Right atrium auricular region (tissue), 2 donors: ENCODE results near the gene HSPA5. TPM values are rescaled to one million over a fixed set of nuclear protein-coding genes. Genes with fewer than 3 reads are reported as not detected.
"Not testable (repeated sequence)": the region's sequence is repeated elsewhere in the genome, so short reads cannot be mapped to it uniquely, and the experiment has no call there.

Source experiments
- DNase-seq: peaks from one replicate; pipeline ENCODE4 v3.0.0-alpha.2; 2019; ENCODE audit warnings: low spot score
- H3K27ac ChIP-seq, 2 donors: fragments of 200-600 bp; sonication (generic); 1 replicate in 1 of 2; 2 replicates in 1 of 2; pipeline ENCODE4 v1.5.1; 2016 to 2019
- H3K27me3 ChIP-seq, 2 donors: fragments of 200-600 bp; sonication (generic); one replicate each; pipeline versions ENCODE4 v1.5.1 to v1.6.0; 2017 to 2019
- H3K36me3 ChIP-seq: fragments of 200-600 bp; sonication (generic); one replicate; pipeline ENCODE4 v1.5.1; 2016
- H3K4me1 ChIP-seq, 2 donors: fragments of 200-600 bp; sonication (generic); one replicate each; pipeline versions ENCODE4 v1.5.1 to v1.6.0; 2017 to 2019
- H3K4me3 ChIP-seq, 2 donors: fragments of 200-600 bp; sonication (generic); 1 replicate in 1 of 2; 2 replicates in 1 of 2; pipeline ENCODE4 v1.5.1; 2017 to 2019; ENCODE audit warnings: mild to moderate bottlenecking in 1 of 2, moderate library complexity in 1 of 2
- H3K9me3 ChIP-seq, 2 donors: fragments of 200-600 bp; sonication (generic); one replicate each; pipeline ENCODE4 v1.5.1; 2019
- total RNA-seq, 2 donors: library from RNA; depleted of rRNA; stranded (reverse); fragments of >200 nt; gene quantifications; one replicate each; pipeline ENCODE4 v1.1.0, GENCODE V29; 2016
- TF ChIP-seq, protein P1 (sequence below), 2 donors: fragments of 200-600 bp; sonication (generic); IDR thresholded peaks; one replicate each; pipeline ENCODE4 v1.5.1; 2019; ENCODE audit warnings: antibody characterized with exemption in 2 of 2

HSPA5 gene
- total RNA-seq, 2 donors from 2014 or later: 128 to 162 TPM

DNA sequence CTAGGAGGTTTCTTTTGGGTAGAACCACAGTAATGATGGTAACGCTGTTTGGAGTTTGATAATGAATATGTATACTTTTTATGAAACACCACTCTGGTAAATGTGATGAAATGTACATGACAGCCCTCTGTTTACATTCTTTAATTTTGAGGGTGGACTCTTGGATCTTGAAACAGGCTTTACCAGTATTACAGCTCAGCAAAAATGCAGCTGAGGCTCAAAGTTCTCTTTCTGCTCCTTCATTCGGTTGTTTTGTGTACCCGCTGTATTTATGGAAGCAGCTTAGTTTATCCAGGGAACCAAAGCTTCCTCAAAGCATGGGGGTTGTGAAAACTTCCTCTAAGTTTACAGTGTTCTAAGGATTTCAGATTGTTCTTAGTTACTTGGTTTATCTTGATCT lies 31.6 kb upstream of the HSPA5 start:
- H3K36me3 ChIP-seq: no peaks in the 10 kb centered on the region
- H3K4me3 ChIP-seq: no peak overlapping the region
- TF ChIP-seq, protein P1, sequence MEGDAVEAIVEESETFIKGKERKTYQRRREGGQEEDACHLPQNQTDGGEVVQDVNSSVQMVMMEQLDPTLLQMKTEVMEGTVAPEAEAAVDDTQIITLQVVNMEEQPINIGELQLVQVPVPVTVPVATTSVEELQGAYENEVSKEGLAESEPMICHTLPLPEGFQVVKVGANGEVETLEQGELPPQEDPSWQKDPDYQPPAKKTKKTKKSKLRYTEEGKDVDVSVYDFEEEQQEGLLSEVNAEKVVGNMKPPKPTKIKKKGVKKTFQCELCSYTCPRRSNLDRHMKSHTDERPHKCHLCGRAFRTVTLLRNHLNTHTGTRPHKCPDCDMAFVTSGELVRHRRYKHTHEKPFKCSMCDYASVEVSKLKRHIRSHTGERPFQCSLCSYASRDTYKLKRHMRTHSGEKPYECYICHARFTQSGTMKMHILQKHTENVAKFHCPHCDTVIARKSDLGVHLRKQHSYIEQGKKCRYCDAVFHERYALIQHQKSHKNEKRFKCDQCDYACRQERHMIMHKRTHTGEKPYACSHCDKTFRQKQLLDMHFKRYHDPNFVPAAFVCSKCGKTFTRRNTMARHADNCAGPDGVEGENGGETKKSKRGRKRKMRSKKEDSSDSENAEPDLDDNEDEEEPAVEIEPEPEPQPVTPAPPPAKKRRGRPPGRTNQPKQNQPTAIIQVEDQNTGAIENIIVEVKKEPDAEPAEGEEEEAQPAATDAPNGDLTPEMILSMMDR (IDR thresholded peaks at IDR 0.05): no peak
- H3K4me1 ChIP-seq: peaks cover 0 to 18% of the 10 kb centered on the region in 2 donors
- no peak for DNase-seq
- no peaks in the 10 kb centered on the region for H3K27me3 ChIP-seq
- H3K27ac ChIP-seq: no peak overlapping the region
- H3K9me3 ChIP-seq: no peaks in the 10 kb centered on the region

DNA sequence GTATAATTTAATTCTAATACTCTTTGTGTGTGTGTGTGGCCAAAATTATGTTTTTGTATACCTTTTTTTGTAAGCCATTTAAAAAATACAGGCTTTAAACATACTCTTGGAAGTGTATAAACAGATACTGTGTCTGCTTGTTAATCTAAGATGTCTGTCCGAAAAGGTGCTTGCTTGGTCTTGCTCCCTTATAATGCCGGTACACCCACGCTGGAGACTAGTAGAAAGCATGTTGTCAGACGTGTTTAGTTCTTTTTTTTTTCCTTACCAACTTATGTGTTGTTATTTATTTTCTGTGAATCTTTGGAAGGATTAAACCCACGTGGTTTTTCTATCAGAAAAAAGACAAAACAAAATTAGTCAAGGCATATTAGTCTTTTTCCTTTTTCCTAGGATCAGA lies 29.9 kb upstream of the HSPA5 start:
- H3K4me1 ChIP-seq: peaks cover 0 to 18% of the 10 kb centered on the region in 2 donors
- TF ChIP-seq, protein P1 (IDR thresholded peaks at IDR 0.05): no peak
- no peak overlapping the region for H3K4me3 ChIP-seq
- no peaks in the 10 kb centered on the region for H3K9me3 ChIP-seq
- DNase-seq: no peak
- no peaks in the 10 kb centered on the region for H3K36me3 ChIP-seq
- no peak overlapping the region for H3K27ac ChIP-seq
- H3K27me3 ChIP-seq: no peaks in the 10 kb centered on the region

DNA sequence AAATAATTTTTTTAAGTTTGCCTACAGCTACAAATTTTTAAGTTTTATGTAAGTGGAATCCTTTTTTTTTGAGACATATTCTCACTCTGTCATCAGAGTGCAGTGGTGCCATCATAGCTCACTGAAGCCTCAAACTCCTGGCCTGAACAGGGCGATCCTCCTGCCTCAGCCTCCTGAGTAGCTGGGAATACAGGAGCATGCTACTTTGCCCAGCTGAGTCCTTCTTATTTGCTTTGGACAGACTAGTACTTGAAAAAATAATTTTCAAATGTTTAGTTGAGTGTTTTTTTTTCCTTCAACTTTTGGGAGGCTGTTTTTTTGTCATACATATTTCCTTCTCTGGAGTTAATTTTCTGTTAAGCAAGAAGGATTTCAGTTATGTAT lies 27.9 kb upstream of the HSPA5 start:
- DNase-seq: no peak
- TF ChIP-seq, protein P1 (IDR thresholded peaks at IDR 0.05): no peak
- H3K9me3 ChIP-seq: no peaks in the 10 kb centered on the region
- no peak overlapping the region for H3K27ac ChIP-seq
- H3K4me3 ChIP-seq: no peak overlapping the region
- H3K36me3 ChIP-seq: no peaks in the 10 kb centered on the region
- H3K4me1 ChIP-seq: peaks cover 0 to 25% of the 10 kb centered on the region in 2 donors
- H3K27me3 ChIP-seq: no peaks in the 10 kb centered on the region

DNA sequence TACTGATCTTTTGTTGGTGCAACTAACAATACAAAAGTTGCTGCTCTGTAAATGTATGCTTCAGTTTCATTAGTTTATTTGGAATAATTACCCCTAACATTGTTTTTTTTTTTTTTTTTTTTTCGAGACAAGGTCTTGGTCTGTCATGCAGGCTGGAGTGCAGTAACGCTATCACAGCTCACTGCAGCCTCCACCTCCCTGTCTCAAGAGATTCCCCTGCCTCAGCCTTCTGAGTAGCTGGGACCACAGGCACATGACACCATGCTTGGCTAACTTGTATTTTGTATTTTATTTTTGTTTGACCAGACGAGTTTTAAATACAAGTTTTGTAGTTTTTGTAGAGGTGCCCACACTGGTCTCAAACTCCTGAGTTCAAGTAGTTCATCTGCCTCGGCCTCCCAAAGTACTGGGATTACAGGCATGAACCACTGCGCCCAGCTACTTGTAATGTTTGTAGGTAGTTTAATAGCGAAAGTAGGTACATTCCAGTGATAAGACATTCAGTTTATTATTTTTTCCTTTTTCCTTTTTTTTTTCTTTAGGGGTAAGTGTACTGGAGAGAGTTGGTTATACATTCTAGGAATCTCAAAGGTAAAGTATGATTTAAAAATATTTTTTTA lies 27.4 kb upstream of the HSPA5 start:
- Histone ChIP-seq H3K4me3 (no peak overlapping the region), H3K27me3 (no peaks in the 10 kb centered on the region), H3K9me3 (no peaks in the 10 kb centered on the region), H3K27ac (no peak overlapping the region), H3K4me1 (peaks cover 0 to 28% of the 10 kb centered on the region in 2 donors), H3K36me3 (no peaks in the 10 kb centered on the region)
- DNase-seq: no peak
- TF ChIP-seq, protein P1 (IDR thresholded peaks at IDR 0.05): no peak

DNA sequence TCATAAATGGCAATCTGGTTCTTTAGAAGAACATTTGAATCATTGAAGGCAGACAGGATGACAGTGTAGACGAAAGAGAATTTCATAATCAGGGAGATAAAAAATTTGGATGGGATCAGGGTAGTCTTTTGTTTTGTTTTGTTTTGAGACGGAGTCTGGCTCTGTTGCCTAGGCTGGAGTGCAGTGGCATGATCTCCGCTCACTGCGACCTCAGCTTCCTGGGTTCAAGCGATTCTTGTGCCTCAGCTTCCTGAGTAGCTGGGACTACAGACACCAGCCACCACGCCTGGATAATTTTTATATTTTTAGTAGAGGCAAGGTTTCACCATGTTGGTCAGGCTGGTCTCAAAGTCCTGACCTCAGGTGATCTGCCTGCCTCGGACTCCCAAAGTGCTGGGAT lies 22.9 kb upstream of the HSPA5 start:
- not testable (repeated sequence) for H3K27ac ChIP-seq, H3K4me3 ChIP-seq, H3K9me3 ChIP-seq, H3K36me3 ChIP-seq, DNase-seq, H3K27me3 ChIP-seq
- peaks cover 0 to 30% of the 10 kb centered on the region in 2 donors for H3K4me1 ChIP-seq

DNA sequence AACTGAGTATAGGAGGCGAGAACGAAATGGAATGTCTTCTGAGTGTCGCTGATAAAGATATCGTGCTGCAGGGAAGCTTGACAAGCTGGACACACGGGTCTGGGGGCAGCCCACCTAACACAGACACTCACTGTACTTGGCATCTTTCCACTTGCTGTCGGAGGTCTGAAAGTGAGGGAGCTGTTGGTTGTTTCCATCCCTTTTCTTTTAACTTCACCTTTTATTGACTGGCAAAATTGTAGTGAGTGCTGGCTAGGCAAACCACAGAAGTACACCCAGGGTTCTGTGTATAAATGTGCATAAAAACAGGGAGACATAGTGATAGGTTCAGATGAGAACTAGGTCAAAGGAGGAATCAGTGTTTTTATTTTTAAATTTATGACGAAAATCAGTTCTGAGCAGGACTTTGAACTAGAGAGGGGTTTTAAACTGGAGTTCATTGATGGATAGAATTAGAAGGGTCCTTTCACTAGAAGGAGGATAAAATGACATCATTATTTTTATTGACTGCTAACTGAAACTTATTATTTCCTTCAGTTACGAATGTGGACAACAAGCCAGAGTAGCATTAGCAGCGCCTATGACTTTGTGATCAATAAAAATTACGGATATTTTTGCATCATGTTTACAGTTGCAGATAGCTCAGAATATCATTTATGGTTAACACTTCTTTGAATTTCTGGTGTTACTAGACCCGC lies 21.3 kb upstream of the HSPA5 start:
- DNase-seq: no peak
- Histone ChIP-seq H3K9me3 (no peaks in the 10 kb centered on the region), H3K27ac (peak overlapping the region; percentile 81 to 90), H3K27me3 (no peaks in the 10 kb centered on the region), H3K4me3 (peak overlapping the region; percentile 86 to 91), H3K36me3 (no peaks in the 10 kb centered on the region), H3K4me1 (peaks cover 0 to 23% of the 10 kb centered on the region in 2 donors)
- TF ChIP-seq, protein P1 (IDR thresholded peaks at IDR 0.05): no peak
